ENCODE results near the gene RAX2. TPM values are rescaled to one million over a fixed set of nuclear protein-coding genes. Genes with fewer than 3 reads are reported as not detected.

Gene RAX2
- total and polyA plus RNA-seq, 2 donors (not counting 3 experiments of a cell fraction or from before 2014, with no cell fraction given): not detected

DNA sequence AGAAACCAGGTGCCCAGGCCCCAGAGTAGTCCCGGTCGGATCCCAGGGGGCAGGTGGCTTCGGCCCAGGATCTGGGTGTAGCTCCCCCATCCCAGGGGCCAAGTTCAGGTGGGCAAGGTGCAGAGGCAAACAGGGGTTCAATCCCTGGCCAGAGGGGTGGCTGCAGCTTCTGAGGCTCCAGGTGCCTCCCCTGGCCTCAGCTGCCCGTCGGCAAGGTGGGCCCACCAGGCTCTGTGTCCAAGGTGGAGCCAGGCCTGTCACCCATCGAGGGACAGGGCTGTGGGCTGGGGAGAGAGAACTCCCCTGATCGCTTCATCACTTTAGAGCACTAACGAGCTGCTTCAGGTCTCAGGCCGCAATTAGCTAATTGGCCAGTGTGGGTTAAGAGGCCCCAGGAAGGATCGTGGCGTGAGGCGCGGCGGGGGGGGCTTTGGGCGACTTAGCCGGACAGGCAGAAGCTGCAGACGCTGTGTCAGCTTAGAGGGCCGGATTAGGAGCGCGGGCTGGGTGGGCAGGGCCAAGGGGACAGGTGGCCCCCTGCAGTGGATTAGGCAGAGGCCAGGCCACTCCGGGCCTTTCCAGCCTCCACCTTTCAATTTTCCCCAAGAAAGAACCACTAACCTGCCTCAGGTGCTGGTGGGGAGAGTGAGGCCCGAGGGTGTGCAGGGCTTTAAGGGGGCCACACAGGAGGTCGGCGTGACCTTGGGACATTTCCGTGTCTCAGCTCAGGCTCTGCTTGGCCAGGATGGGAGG lies 2.8 kb upstream of the RAX2 start:
- H3K4me3 ChIP-seq (replicated peaks in 1 of 3; ENCODE audit: insufficient read depth in 1 of 3, low read depth in 1 of 3, low read length in 3 of 3): no peak overlapping the region
- no peaks in the 10 kb centered on the region for H3K27me3 ChIP-seq (ENCODE audit: control insufficient read depth in 2 of 2, insufficient read depth in 2 of 2, low read length in 2 of 2)
- no peaks in the 10 kb centered on the region for H3K79me2 ChIP-seq (ENCODE audit: control insufficient read depth, insufficient read depth, low read length)
- POLR2A ChIA-PET: interaction anchor here (0.6 kb wide), 1 partner anchor 1015 kb away, joined by 3 read pairs; no protein-coding TSS in a partner anchor
- dilution Hi-C loops (cut with MboI; ENCODE audit: extremely low pct_ligation_motif_present, low sequenced_read_pairs): no loop called here
- no peaks in the 10 kb centered on the region for H3K9me3 ChIP-seq (replicated peaks; ENCODE audit: control insufficient read depth, insufficient read depth, low read length)
- no peaks in the 10 kb centered on the region for H4K20me1 ChIP-seq (replicated peaks; ENCODE audit: control insufficient read depth, extremely low read depth, insufficient read depth, low read length)
- H3K36me3 ChIP-seq (ENCODE audit: control insufficient read depth in 2 of 2, extremely low read depth in 1 of 2, insufficient read depth in 2 of 2, low read length in 2 of 2): no peaks in the 10 kb centered on the region
- H2AFZ ChIP-seq (ENCODE audit: low read depth, low read length): no peak overlapping the region
- no peaks in the 10 kb centered on the region for H3K4me1 ChIP-seq (ENCODE audit: control insufficient read depth, extremely low read depth, insufficient read depth, low read length)
- TF ChIP-seq FOS (IDR thresholded peaks at IDR 0.05; ENCODE audit: borderline replicate concordance, insufficient read depth, low read length): no peak
- TF ChIP-seq MYC (IDR thresholded peaks at IDR 0.05; ENCODE audit: low read depth, low read length): no peak
- TF ChIP-seq POLR2AphosphoS5 (IDR thresholded peaks at IDR 0.05; ENCODE audit: insufficient read depth, low read depth, low read length): no peak
- TF ChIP-seq EZH2 (IDR thresholded peaks at IDR 0.05; ENCODE audit: borderline replicate concordance, low read depth, low read length, severe bottlenecking): no peak
- TF ChIP-seq, protein P1, sequence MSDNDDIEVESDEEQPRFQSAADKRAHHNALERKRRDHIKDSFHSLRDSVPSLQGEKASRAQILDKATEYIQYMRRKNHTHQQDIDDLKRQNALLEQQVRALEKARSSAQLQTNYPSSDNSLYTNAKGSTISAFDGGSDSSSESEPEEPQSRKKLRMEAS (IDR thresholded peaks at IDR 0.05; ENCODE audit: insufficient read depth, insufficient read length): no peak
- no peak for TF ChIP-seq POLR2A (IDR thresholded peaks at IDR 0.05; ENCODE audit: low read depth, low read length)
- TF ChIP-seq JUN (IDR thresholded peaks at IDR 0.05; ENCODE audit: borderline replicate concordance, insufficient read depth, insufficient read length, low read depth): no peak
- no peak for TF ChIP-seq GATA2 (IDR thresholded peaks at IDR 0.05; ENCODE audit: insufficient read depth, insufficient read length, low read depth, low read length)
- TF ChIP-seq, protein P2, sequence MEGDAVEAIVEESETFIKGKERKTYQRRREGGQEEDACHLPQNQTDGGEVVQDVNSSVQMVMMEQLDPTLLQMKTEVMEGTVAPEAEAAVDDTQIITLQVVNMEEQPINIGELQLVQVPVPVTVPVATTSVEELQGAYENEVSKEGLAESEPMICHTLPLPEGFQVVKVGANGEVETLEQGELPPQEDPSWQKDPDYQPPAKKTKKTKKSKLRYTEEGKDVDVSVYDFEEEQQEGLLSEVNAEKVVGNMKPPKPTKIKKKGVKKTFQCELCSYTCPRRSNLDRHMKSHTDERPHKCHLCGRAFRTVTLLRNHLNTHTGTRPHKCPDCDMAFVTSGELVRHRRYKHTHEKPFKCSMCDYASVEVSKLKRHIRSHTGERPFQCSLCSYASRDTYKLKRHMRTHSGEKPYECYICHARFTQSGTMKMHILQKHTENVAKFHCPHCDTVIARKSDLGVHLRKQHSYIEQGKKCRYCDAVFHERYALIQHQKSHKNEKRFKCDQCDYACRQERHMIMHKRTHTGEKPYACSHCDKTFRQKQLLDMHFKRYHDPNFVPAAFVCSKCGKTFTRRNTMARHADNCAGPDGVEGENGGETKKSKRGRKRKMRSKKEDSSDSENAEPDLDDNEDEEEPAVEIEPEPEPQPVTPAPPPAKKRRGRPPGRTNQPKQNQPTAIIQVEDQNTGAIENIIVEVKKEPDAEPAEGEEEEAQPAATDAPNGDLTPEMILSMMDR (IDR thresholded peaks at IDR 0.05; ENCODE audit: extremely low read depth in 1 of 2, insufficient read depth in 1 of 2, low read depth in 1 of 2, low read length in 2 of 2): no peak
- DNase-seq (ENCODE audit: low read depth, low spot score): no peak
- no peak overlapping the region for H3K4me2 ChIP-seq (ENCODE audit: insufficient read depth, low read length)
- intact Hi-C loops (cut with micrococcal nuclease): no loop called here
- H3K9me1 ChIP-seq (replicated peaks; ENCODE audit: control insufficient read depth, extremely low read depth, insufficient read depth, low read length): no peaks in the 10 kb centered on the region
- CTCF ChIA-PET: no interaction called here
- BruUV-seq (replicated peaks): no TSS peak
- no peak overlapping the region for H3K27ac ChIP-seq (ENCODE audit: insufficient read depth, low read depth, low read length)
- H3K9ac ChIP-seq (replicated peaks; ENCODE audit: extremely low read depth, insufficient read depth, low read length): no peak overlapping the region
- no peak for FAIRE-seq
